GM12801 (cell line): ENCODE data around the gene CAMK2G.

Experiments used
- CTCF ChIP-seq: IDR thresholded peaks from one replicate; pipeline ENCODE4 v1.5.1; 2011; ENCODE audit warnings: control low read depth; ENCODE audit not compliant: insufficient read length; ENCODE audit errors: extremely low read depth

Gene CAMK2G

GRCh38 chr10:73867126-73867807 is 7.1 kb downstream of the CAMK2G start:
- TF ChIP-seq CTCF, result no peak

- no peak for TF ChIP-seq CTCF
These were observed 7.7 kb downstream of the CAMK2G start for GRCh38 chr10:73866621-73867020.

DNA sequence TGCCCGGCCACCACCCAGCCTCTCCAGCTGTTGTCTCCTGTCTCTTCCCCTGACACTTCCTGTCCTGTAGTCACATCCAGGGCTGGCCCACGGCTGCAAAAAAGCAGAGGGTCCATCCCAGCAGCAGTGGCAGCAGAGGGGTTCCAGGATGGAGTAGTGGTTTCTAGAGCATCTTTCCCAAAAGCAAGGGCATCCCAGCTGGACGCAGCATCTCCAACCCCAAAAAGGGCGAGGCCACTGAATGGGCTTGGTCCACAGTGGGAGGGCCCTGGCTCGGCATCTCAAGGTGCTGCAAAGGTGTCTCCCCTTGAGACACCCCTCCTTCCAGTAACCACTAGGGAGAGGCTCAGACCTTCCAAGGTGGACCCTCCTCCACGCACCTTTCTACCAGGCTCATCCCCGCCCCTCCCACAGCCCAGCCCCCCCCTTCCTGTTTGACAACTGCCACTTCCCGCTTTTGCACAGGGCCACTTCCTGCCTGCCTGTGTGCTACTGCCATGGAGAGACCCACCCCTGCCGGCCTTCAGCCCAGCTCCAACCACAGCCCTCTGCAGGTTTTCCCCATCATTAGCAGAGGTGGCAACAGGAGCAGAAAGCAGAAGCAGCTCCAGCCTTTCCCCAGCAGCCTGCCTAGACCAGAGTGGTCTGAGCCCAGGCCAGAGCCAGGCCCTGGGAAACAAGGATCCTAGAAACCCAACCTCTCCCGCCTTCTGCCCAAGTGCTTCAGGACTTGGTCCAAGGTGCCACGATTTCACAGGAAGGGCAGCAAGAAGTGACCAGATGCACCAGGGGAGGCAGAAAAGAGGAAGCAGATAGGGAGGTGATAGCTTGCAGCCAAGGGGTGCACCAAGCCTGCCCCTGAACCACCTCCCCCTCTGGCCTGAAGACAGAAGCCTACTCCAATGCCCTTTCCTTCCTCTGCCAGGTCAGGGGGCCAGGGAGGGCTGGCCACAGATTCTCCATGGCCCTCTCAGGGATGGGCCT is 8.6 kb downstream of the CAMK2G start:
- TF ChIP-seq CTCF, result no peak

- no peak for TF ChIP-seq CTCF
These were observed 9.3 kb downstream of the CAMK2G start for GRCh38 chr10:73865107-73865458.

GRCh38 chr10:73864229-73864628 is 10.1 kb downstream of the CAMK2G start:
- TF ChIP-seq CTCF, result no peak

DNA sequence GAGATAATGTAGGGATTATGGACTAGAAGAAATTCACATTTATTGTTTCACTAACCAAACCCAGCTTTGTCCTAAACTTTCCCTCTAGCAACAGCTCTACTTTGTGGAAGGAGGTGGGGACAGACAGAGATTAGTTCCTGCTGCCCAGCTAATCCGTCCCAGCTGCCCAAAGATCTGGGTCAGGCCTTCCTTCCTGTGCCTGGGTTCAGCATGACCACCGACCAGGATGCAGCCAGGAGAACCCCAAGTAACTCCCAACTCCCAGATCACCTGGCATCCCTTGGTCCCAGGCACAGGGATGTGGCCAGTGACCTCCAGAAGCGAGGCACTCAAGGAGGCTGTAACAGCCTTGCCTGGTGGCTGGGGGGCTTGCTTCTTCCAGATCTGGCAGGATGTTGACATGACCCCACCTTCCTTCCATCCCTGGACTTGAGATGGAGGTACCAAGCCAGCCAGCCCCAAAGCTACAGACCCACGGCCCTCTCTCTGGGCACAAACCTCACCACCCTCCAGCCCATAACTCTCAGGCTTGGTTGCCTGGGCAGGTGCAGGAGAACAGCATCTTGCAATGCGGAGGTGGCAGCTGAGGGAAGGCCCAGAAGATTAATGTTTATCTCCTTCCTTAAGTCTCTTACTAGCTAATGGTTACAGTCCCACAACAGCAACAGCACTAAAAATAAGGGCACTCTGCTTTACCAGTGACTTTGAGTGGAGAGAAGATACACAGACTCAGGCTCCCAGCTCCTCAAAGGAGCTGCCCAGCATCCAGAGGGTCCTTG is 11.1 kb downstream of the CAMK2G start:
- TF ChIP-seq CTCF, result no peak

DNA sequence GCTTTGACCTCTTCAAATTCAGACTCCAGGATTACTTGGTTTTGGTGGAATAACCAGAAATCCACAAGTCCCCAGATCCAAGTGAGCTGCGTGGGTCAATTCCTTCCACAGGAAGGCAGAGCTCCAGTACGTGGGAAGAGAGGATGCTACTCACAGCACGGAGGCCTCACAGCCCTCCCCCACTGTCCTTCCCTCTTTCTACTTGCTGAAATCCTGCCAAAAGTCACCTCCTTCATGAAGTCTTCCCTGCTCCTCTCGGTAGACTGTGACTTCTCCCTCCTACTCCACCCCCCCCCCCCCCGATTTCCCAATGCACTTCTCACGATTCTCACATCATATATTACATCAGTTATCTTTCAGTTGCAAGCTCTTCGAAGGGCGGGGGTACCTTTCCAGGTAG is 12.3 kb downstream of the CAMK2G start:
- no peak for TF ChIP-seq CTCF
